CD4-positive, alpha-beta T cell treated with Interleukin-4 for 1 hour (primary cell): Measurements from ENCODE around the gene INTS6L.

ENCODE experiments used
- DNase-seq, 2 donors: peaks; one replicate each; pipeline ENCODE4 v3.0.0-alpha.2; 2020 to 2022

INTS6L gene

GRCh38 chrX:135520553-135521404 is at the start of gene INTS6L:
INTS6L (plus strand) TSS chrX:135520660; CDS start chrX:135520993, 333 bp downstream.
- DNase-seq: peak; percentile 93

- DNase-seq: no peak
Observed at GRCh38 chrX:135476378-135476777, 44.1 kb upstream of the INTS6L start.

GRCh38 chrX:135477576-135477975 is 42.9 kb upstream of the INTS6L start:
- DNase-seq: peak; percentile 39 to 51

GRCh38 chrX:135480076-135480475 is 40.4 kb upstream of the INTS6L start:
- DNase-seq: no peak

GRCh38 chrX:135481696-135482179 is 38.7 kb upstream of the INTS6L start:
- DNase-seq: no peak

- peak; percentile 19 to 56 for DNase-seq
Observed at GRCh38 chrX:135484641-135485289, 35.7 kb upstream of the INTS6L start.

- DNase-seq: no peak
Observed at GRCh38 chrX:135489542-135489941, 30.9 kb upstream of the INTS6L start.

- DNase-seq: no peak
Observed at GRCh38 chrX:135490979-135491514, 29.4 kb upstream of the INTS6L start.

GRCh38 chrX:135494453-135494852 is 26.0 kb upstream of the INTS6L start:
- no peak for DNase-seq

GRCh38 chrX:135497736-135498135 is 22.7 kb upstream of the INTS6L start:
- no peak for DNase-seq

GRCh38 chrX:135498236-135498635 is 22.2 kb upstream of the INTS6L start:
- no peak for DNase-seq

GRCh38 chrX:135505351-135505750 is 15.1 kb upstream of the INTS6L start:
- no peak for DNase-seq

GRCh38 chrX:135509885-135510284 is 10.6 kb upstream of the INTS6L start:
- no peak for DNase-seq

GRCh38 chrX:135512508-135513129 is 7.8 kb upstream of the INTS6L start:
- DNase-seq: no peak

- no peak for DNase-seq
Observed at GRCh38 chrX:135513130-135513515, 7.3 kb upstream of the INTS6L start.

- peak in 1 of 2 donors; percentile 14 for DNase-seq
Observed at GRCh38 chrX:135516376-135516775, 4.1 kb upstream of the INTS6L start.

- DNase-seq: no peak
Observed at GRCh38 chrX:135518161-135518560, 2.3 kb upstream of the INTS6L start.

GRCh38 chrX:135520022-135520552 is 373 bp upstream of the INTS6L start:
- DNase-seq: no peak

- DNase-seq: peak; percentile 92 to 93
Observed at GRCh38 chrX:135521405-135522131, 1.1 kb downstream of the INTS6L start.

- no peak for DNase-seq
Observed at GRCh38 chrX:135522132-135522530, 1.7 kb downstream of the INTS6L start.

GRCh38 chrX:135522878-135523693 is 2.6 kb downstream of the INTS6L start:
- peak in 1 of 2 donors; percentile 31 for DNase-seq
